Activated CD4-positive, CD25-positive, alpha-beta regulatory T cell (primary cell): ENCODE data around the gene TRPV6.

Experiments used
- DNase-seq, 4 experiments: peaks; one replicate each; lab custom pipeline; 2025; lab: John Stamatoyannopoulos, UW

The TRPV6 gene

GRCh38 chr7:142885311-142886230 is at the start of gene TRPV6:
TSS of gene TRPV6 (minus strand) at chr7:142885745.
- DNase-seq: no peak

- no peak for DNase-seq
Observed at GRCh38 chr7:142934056-142934455, 48.5 kb upstream of the TRPV6 start.

- no peak for DNase-seq
Observed at GRCh38 chr7:142933624-142934023, 48.1 kb upstream of the TRPV6 start, which contains the start of gene TRPV5. TSS of gene TRPV5 (minus strand) at chr7:142933746. CDS start at chr7:142933459, 287 bp downstream.

GRCh38 chr7:142933092-142933475 is 47.5 kb upstream of the TRPV6 start:
- no peak for DNase-seq

- no peak for DNase-seq
Observed at GRCh38 chr7:142932386-142933091, 47.0 kb upstream of the TRPV6 start.

- DNase-seq: no peak
Observed at GRCh38 chr7:142930126-142930730, 44.7 kb upstream of the TRPV6 start.

GRCh38 chr7:142927949-142928348 is 42.4 kb upstream of the TRPV6 start:
- DNase-seq: no peak

GRCh38 chr7:142927085-142927745 is 41.7 kb upstream of the TRPV6 start:
- no peak for DNase-seq

- no peak for DNase-seq
Observed at GRCh38 chr7:142925413-142925812, 39.9 kb upstream of the TRPV6 start.

- no peak for DNase-seq
Observed at GRCh38 chr7:142923391-142923790, 37.8 kb upstream of the TRPV6 start.

GRCh38 chr7:142919656-142920055 is 34.1 kb upstream of the TRPV6 start:
- DNase-seq: no peak

GRCh38 chr7:142918901-142919300 is 33.4 kb upstream of the TRPV6 start:
- no peak for DNase-seq

- DNase-seq: no peak
Observed at GRCh38 chr7:142917447-142917846, 31.9 kb upstream of the TRPV6 start.

- DNase-seq: no peak
Observed at GRCh38 chr7:142916508-142916907, 31.0 kb upstream of the TRPV6 start.

- no peak for DNase-seq
Observed at GRCh38 chr7:142915315-142915714, 29.8 kb upstream of the TRPV6 start.

GRCh38 chr7:142914121-142914520 is 28.6 kb upstream of the TRPV6 start:
- no peak for DNase-seq

GRCh38 chr7:142913566-142913965 is 28.0 kb upstream of the TRPV6 start:
- DNase-seq: no peak

- no peak for DNase-seq
Observed at GRCh38 chr7:142913051-142913450, 27.5 kb upstream of the TRPV6 start.

GRCh38 chr7:142910481-142910880 is 24.9 kb upstream of the TRPV6 start:
- DNase-seq: no peak

GRCh38 chr7:142910031-142910433 is 24.5 kb upstream of the TRPV6 start:
- no peak for DNase-seq

- no peak for DNase-seq
Observed at GRCh38 chr7:142908921-142909890, 23.7 kb upstream of the TRPV6 start.
